Activated CD4-positive, alpha-beta memory T cell treated with anti-CD3 and anti-CD28 coated beads for 36 hours (primary cell): ENCODE results near the gene SOX13. TPM values are rescaled to one million over a fixed set of nuclear protein-coding genes. Genes with fewer than 3 reads are reported as not detected.
A peak's percentile ranks its signal among the peaks of the same experiment; 100 is the strongest.

Experiments used
- CTCF ChIA-PET: fragments of 350-600 bp; sonication (Branson Sonifier 250); formaldehyde crosslinking; loops from one replicate; lab custom pipeline; 2021; ENCODE audit warnings: antibody characterized with exemption, inconsistent platforms; lab: Charles Lee
- POLR2A ChIA-PET: fragments of 350-600 bp; sonication (Branson Sonifier 250); formaldehyde crosslinking; loops from one replicate; lab custom pipeline; 2021; ENCODE audit warnings: antibody characterized with exemption; lab: Charles Lee
- DNase-seq: peaks from one replicate; pipeline ENCODE4 v3.0.0-alpha.2; 2020
- H3K27ac Mint-ChIP-seq: one replicate; pipeline ENCODE4 v1.8.0; 2021; ENCODE audit warnings: mixed read lengths
- H3K27me3 Mint-ChIP-seq: one replicate; pipeline ENCODE4 v1.8.0; 2021; ENCODE audit warnings: mixed read lengths
- H3K36me3 Mint-ChIP-seq: one replicate; pipeline ENCODE4 v1.8.0; 2021; ENCODE audit warnings: mixed read lengths
- H3K4me1 Mint-ChIP-seq: one replicate; pipeline ENCODE4 v1.8.0; 2021; ENCODE audit warnings: low read depth, mixed read lengths
- H3K4me3 Mint-ChIP-seq: one replicate; pipeline ENCODE4 v1.8.0; 2021; ENCODE audit warnings: mild to moderate bottlenecking, mixed read lengths
- H3K9me3 Mint-ChIP-seq: one replicate; pipeline ENCODE4 v1.8.0; 2021; ENCODE audit warnings: mixed read lengths
- intact Hi-C: fragments of 100-400 bp; cut with micrococcal nuclease; formaldehyde crosslinking; loops from one replicate; pipeline ENCODE4 v1.15.1; 2023
- total RNA-seq, 2 experiments: library from RNA; stranded (reverse); gene quantifications; one replicate each; pipeline ENCODE4 v1.2.3, GENCODE V29; 2021

The SOX13 gene
- total RNA-seq, 2 experiments from 2014 or later: 4.6 to 5.8 TPM

- no peaks in the 10 kb centered on the region for H3K9me3 Mint-ChIP-seq
- H3K4me3 Mint-ChIP-seq: no peak overlapping the region
- no peaks in the 10 kb centered on the region for H3K36me3 Mint-ChIP-seq
- DNase-seq: no peak
- peaks cover 35% of the 10 kb centered on the region for H3K4me1 Mint-ChIP-seq
- intact Hi-C loops: no loop called here
- CTCF ChIA-PET: interaction anchor here (1.6 to 2.3 kb wide), 2 partner anchors 25 to 232 kb away, joined by 3 to 8 read pairs; no protein-coding TSS in a partner anchor
- POLR2A ChIA-PET: no interaction called here
- peak overlapping the region; percentile 78 for H3K27ac Mint-ChIP-seq
- no peaks in the 10 kb centered on the region for H3K27me3 Mint-ChIP-seq
Observed at GRCh38 chr1:204103431-204103741, 30.5 kb downstream of the SOX13 start.

- H3K36me3 Mint-ChIP-seq: no peaks in the 10 kb centered on the region
- peak overlapping the region; percentile 78 for H3K27ac Mint-ChIP-seq
- intact Hi-C loops: no loop called here
- DNase-seq: peak; percentile 45
- peaks cover 35% of the 10 kb centered on the region for H3K4me1 Mint-ChIP-seq
- no peaks in the 10 kb centered on the region for H3K27me3 Mint-ChIP-seq
- H3K9me3 Mint-ChIP-seq: no peaks in the 10 kb centered on the region
- POLR2A ChIA-PET: interaction anchor here (0.6 kb wide), 1 partner anchor 258 kb away, joined by 4 read pairs; no protein-coding TSS in a partner anchor
- H3K4me3 Mint-ChIP-seq: no peak overlapping the region
- CTCF ChIA-PET: interaction anchor here (1.6 to 2.3 kb wide), 2 partner anchors 24 to 233 kb away, joined by 3 to 8 read pairs; no protein-coding TSS in a partner anchor
Observed at GRCh38 chr1:204104331-204105130, 31.6 kb downstream of the SOX13 start.

- H3K4me1 Mint-ChIP-seq: peaks cover 35% of the 10 kb centered on the region
- DNase-seq: no peak
- no peaks in the 10 kb centered on the region for H3K36me3 Mint-ChIP-seq
- H3K27ac Mint-ChIP-seq: peak overlapping the region; percentile 78
- H3K4me3 Mint-ChIP-seq: no peak overlapping the region
- no peaks in the 10 kb centered on the region for H3K27me3 Mint-ChIP-seq
- ChIA-PET POLR2A (no interaction called here), CTCF (interaction anchor here (1.4 to 2.3 kb wide), 2 partner anchors 24 kb away, joined by 5 to 8 read pairs; no protein-coding TSS in a partner anchor)
- H3K9me3 Mint-ChIP-seq: no peaks in the 10 kb centered on the region
- intact Hi-C loops: no loop called here
Observed at GRCh38 chr1:204105131-204105515, 32.2 kb downstream of the SOX13 start.

GRCh38 chr1:204106825-204107224 is 33.9 kb downstream of the SOX13 start:
- POLR2A ChIA-PET: no interaction called here
- Mint-ChIP-seq H3K27ac (no peak overlapping the region), H3K4me3 (no peak overlapping the region), H3K4me1 (peaks cover 33% of the 10 kb centered on the region), H3K9me3 (no peaks in the 10 kb centered on the region), H3K27me3 (no peaks in the 10 kb centered on the region), H3K36me3 (no peaks in the 10 kb centered on the region)
- CTCF ChIA-PET: interaction anchor here (1.6 kb wide), 1 partner anchor 22 kb away, joined by 8 read pairs; no protein-coding TSS in a partner anchor
- DNase-seq: no peak
- intact Hi-C loops: no loop called here

- Mint-ChIP-seq H3K27ac (no peak overlapping the region), H3K4me1 (peaks cover 24% of the 10 kb centered on the region), H3K27me3 (no peaks in the 10 kb centered on the region), H3K36me3 (no peaks in the 10 kb centered on the region), H3K9me3 (no peaks in the 10 kb centered on the region), H3K4me3 (no peak overlapping the region)
- POLR2A ChIA-PET: no interaction called here
- CTCF ChIA-PET: interaction anchor here (1.6 kb wide), 1 partner anchor 21 kb away, joined by 8 read pairs; no protein-coding TSS in a partner anchor
- intact Hi-C loops: no loop called here
- DNase-seq: no peak
Observed at GRCh38 chr1:204107892-204108291, 35.0 kb downstream of the SOX13 start.

- H3K4me3 Mint-ChIP-seq: no peak overlapping the region
- H3K36me3 Mint-ChIP-seq: no peaks in the 10 kb centered on the region
- intact Hi-C loops: no loop called here
- POLR2A ChIA-PET: no interaction called here
- DNase-seq: no peak
- no peaks in the 10 kb centered on the region for H3K27me3 Mint-ChIP-seq
- no peak overlapping the region for H3K27ac Mint-ChIP-seq
- H3K4me1 Mint-ChIP-seq: peaks cover 18% of the 10 kb centered on the region
- H3K9me3 Mint-ChIP-seq: no peaks in the 10 kb centered on the region
- CTCF ChIA-PET: interaction anchor here (1.6 kb wide), 1 partner anchor 20 kb away, joined by 8 read pairs; no protein-coding TSS in a partner anchor
Observed at GRCh38 chr1:204108312-204109141, 35.6 kb downstream of the SOX13 start.

GRCh38 chr1:204110894-204111633 is 38.1 kb downstream of the SOX13 start:
- Mint-ChIP-seq H3K27ac (no peak overlapping the region), H3K27me3 (no peaks in the 10 kb centered on the region), H3K9me3 (no peaks in the 10 kb centered on the region), H3K36me3 (no peaks in the 10 kb centered on the region), H3K4me1 (peaks cover under 1% of the 10 kb centered on the region), H3K4me3 (no peak overlapping the region)
- no peak for DNase-seq
- CTCF ChIA-PET: interaction anchor here (0.9 kb wide), 1 partner anchor 18 kb away, joined by 3 read pairs; no protein-coding TSS in a partner anchor
- POLR2A ChIA-PET: interaction anchor here (1.3 kb wide), 1 partner anchor 239 kb away, joined by 4 read pairs; no protein-coding TSS in a partner anchor
- intact Hi-C loops: no loop called here

GRCh38 chr1:204112876-204113730 is 40.2 kb downstream of the SOX13 start:
- POLR2A ChIA-PET: no interaction called here

GRCh38 chr1:204113896-204114295 is 41.0 kb downstream of the SOX13 start:
- no peaks in the 10 kb centered on the region for H3K36me3 Mint-ChIP-seq
- intact Hi-C loops: no loop called here
- no peak overlapping the region for H3K4me3 Mint-ChIP-seq
- H3K4me1 Mint-ChIP-seq: no peaks in the 10 kb centered on the region
- H3K9me3 Mint-ChIP-seq: no peaks in the 10 kb centered on the region
- no peaks in the 10 kb centered on the region for H3K27me3 Mint-ChIP-seq
- ChIA-PET CTCF (interaction anchor here (2.1 kb wide), 1 partner anchor 15 kb away, joined by 12 read pairs; no protein-coding TSS in a partner anchor), POLR2A (no interaction called here)
- no peak for DNase-seq
- H3K27ac Mint-ChIP-seq: no peak overlapping the region

More at GRCh38 chr1:204112876-204113730, 40.2 kb downstream of the SOX13 start:
- CTCF ChIA-PET: interaction anchor here (2.1 kb wide), 1 partner anchor 16 kb away, joined by 12 read pairs; no protein-coding TSS in a partner anchor
- H3K36me3 Mint-ChIP-seq: no peaks in the 10 kb centered on the region
- H3K27ac Mint-ChIP-seq: no peak overlapping the region
- H3K27me3 Mint-ChIP-seq: no peaks in the 10 kb centered on the region
- intact Hi-C loops: no loop called here
- H3K9me3 Mint-ChIP-seq: no peaks in the 10 kb centered on the region
- DNase-seq: no peak
- H3K4me1 Mint-ChIP-seq: no peaks in the 10 kb centered on the region
- no peak overlapping the region for H3K4me3 Mint-ChIP-seq

GRCh38 chr1:204114606-204115005 is 41.7 kb downstream of the SOX13 start:
- intact Hi-C loops: no loop called here
- POLR2A ChIA-PET: no interaction called here

GRCh38 chr1:204115116-204115515 is 42.2 kb downstream of the SOX13 start:
- Mint-ChIP-seq H3K36me3 (no peaks in the 10 kb centered on the region), H3K9me3 (no peaks in the 10 kb centered on the region), H3K4me1 (no peaks in the 10 kb centered on the region), H3K27ac (no peak overlapping the region), H3K27me3 (no peaks in the 10 kb centered on the region), H3K4me3 (no peak overlapping the region)
- intact Hi-C loops: no loop called here
- POLR2A ChIA-PET: no interaction called here
- DNase-seq: no peak
- CTCF ChIA-PET: no interaction called here

More at GRCh38 chr1:204114606-204115005, 41.7 kb downstream of the SOX13 start:
- no peaks in the 10 kb centered on the region for H3K27me3 Mint-ChIP-seq
- no peak overlapping the region for H3K4me3 Mint-ChIP-seq
- DNase-seq: no peak
- H3K27ac Mint-ChIP-seq: no peak overlapping the region
- H3K4me1 Mint-ChIP-seq: no peaks in the 10 kb centered on the region
- H3K9me3 Mint-ChIP-seq: no peaks in the 10 kb centered on the region
- H3K36me3 Mint-ChIP-seq: no peaks in the 10 kb centered on the region
- CTCF ChIA-PET: interaction anchor here (2.1 kb wide), 1 partner anchor 14 kb away, joined by 12 read pairs; no protein-coding TSS in a partner anchor
